Ishikawa (cell line): ENCODE results near the gene MAP3K9.

ENCODE experiments used
- CEBPB ChIP-seq: IDR thresholded peaks from 2 replicates; pipeline ENCODE4 v1.6.1; 2012
- CREB1 ChIP-seq: IDR thresholded peaks from 2 replicates; pipeline ENCODE4 v1.6.1; 2012; ENCODE audit warnings: low read depth
- EGR1 ChIP-seq: IDR thresholded peaks from 2 replicates; pipeline ENCODE4 v1.6.1; 2012
- EP300 ChIP-seq: IDR thresholded peaks from 2 replicates; pipeline ENCODE4 v1.6.1; 2012; ENCODE audit warnings: borderline replicate concordance
- FOXM1 ChIP-seq: IDR thresholded peaks from 2 replicates; pipeline ENCODE4 v1.6.1; 2012; ENCODE audit warnings: low read depth, borderline replicate concordance
- MAX ChIP-seq: IDR thresholded peaks from 2 replicates; pipeline ENCODE4 v1.6.1; 2012
- NFIC ChIP-seq: IDR thresholded peaks from 2 replicates; pipeline ENCODE4 v1.6.1; 2012
- RAD21 ChIP-seq: IDR thresholded peaks from 2 replicates; pipeline ENCODE4 v1.6.1; 2012; ENCODE audit warnings: low read depth
- REST ChIP-seq: IDR thresholded peaks from 2 replicates; pipeline ENCODE4 v1.6.1; 2012; ENCODE audit warnings: low read depth, mild to moderate bottlenecking
- TAF1 ChIP-seq: IDR thresholded peaks from 2 replicates; pipeline ENCODE4 v1.6.1; 2012; ENCODE audit warnings: low read depth, mild to moderate bottlenecking
- TCF12 ChIP-seq: IDR thresholded peaks from 2 replicates; pipeline ENCODE4 v1.6.1; 2012; ENCODE audit warnings: low read depth
- TEAD4 ChIP-seq: IDR thresholded peaks from 2 replicates; pipeline ENCODE4 v1.6.1; 2012
- USF1 ChIP-seq: IDR thresholded peaks from 2 replicates; pipeline ENCODE4 v1.6.1; 2012
- YY1 ChIP-seq: IDR thresholded peaks from 2 replicates; pipeline ENCODE4 v1.6.1; 2012; ENCODE audit warnings: low read depth
- ZBTB7A ChIP-seq: IDR thresholded peaks from 2 replicates; pipeline ENCODE4 v1.6.1; 2012; ENCODE audit warnings: low read depth

MAP3K9 gene

GRCh38 chr14:70744641-70745040 is 64.7 kb downstream of the MAP3K9 start:
- TF ChIP-seq NFIC (no peak), REST (no peak), EP300 (no peak), CEBPB (no peak), FOXM1 (no peak), TCF12 (no peak), EGR1 (no peak), CREB1 (no peak), RAD21 (no peak), TEAD4 (no peak), TAF1 (no peak), MAX (no peak), ZBTB7A (no peak), USF1 (no peak), YY1 (no peak)

- no peak for TF ChIP-seq NFIC
- TF ChIP-seq RAD21 = no peak
- TF ChIP-seq MAX = no peak
- no peak for TF ChIP-seq TCF12
- no peak for TF ChIP-seq CREB1
- no peak for TF ChIP-seq TAF1
- no peak for TF ChIP-seq REST
- no peak for TF ChIP-seq YY1
- TF ChIP-seq CEBPB = no peak
- TF ChIP-seq EGR1 = no peak
- TF ChIP-seq EP300 = no peak
These were observed 67.0 kb downstream of the MAP3K9 start for GRCh38 chr14:70742316-70742715.

- TF ChIP-seq TEAD4 (no peak), YY1 (no peak), CREB1 (no peak), CEBPB (no peak), EP300 (no peak), TAF1 (no peak), RAD21 (no peak), REST (no peak), MAX (no peak), TCF12 (no peak), NFIC (no peak), ZBTB7A (no peak), EGR1 (no peak), USF1 (no peak)
These were observed 67.8 kb downstream of the MAP3K9 start for GRCh38 chr14:70741482-70741881.

GRCh38 chr14:70735043-70735442 is 74.3 kb downstream of the MAP3K9 start:
- TF ChIP-seq NFIC (no peak), FOXM1 (no peak), ZBTB7A (no peak), CREB1 (no peak)
